CD4-positive, alpha-beta T cell treated with Interleukin-6 for 4 hours (primary cell): ENCODE measurements around the gene GSX1.

Source experiments
- DNase-seq: peaks from one replicate; pipeline ENCODE4 v3.0.0-alpha.2; 2020; ENCODE audit warnings: mixed read lengths

GSX1 gene

DNA sequence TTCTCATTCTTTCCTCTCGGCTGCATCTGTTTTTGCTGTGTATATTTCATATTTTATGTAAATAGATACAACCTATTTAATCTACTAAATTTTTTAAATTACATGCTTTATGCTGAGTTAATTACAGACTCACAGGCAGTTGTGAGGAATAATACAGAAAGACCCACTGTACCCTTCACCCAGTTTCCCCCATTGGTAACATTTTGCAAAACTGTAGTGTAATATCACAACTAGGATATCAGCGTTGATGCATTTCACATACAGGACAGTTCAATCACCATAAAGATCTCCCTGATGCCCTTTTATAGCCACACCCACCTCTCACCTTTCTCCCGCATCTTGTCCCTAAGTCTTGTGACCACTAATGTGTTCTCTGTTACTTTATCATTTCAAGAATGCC, 43.5 kb downstream of the GSX1 start:
- no peak for DNase-seq

DNA sequence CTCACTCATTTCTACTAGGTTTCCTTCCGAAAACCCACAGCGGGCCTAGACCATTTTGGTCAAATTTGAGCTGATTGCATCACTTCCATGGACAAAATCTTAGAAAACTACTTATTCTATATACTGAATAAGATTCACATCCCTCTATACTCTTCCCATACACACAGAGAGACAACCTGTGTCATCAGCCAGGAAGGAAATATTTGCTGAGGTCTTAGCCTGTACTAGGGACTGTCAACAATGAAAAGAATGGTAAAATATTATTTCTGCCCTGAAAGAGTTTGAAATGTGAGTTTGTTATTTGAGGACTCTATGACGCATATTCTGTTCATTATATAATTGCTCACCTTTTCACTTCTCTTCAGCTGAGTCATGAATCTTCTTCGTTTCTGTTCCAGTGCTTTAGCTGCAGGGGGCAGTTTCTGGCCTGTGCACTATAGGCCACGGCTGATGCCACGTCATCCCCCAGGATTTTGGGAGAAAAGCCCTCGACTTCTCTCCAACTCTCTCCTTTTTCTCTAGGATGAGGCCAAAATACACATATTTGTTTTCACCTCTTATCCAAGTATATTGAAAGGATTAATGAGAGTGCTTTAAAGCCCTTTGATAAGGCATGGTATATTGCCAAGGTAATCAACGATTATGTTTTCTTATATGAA, 47.7 kb downstream of the GSX1 start:
- no peak for DNase-seq

- no peak for DNase-seq
These were observed 50.3 kb downstream of the GSX1 start for GRCh38 chr13:27842571-27842970.
